ENCODE results near the gene APOF.

The APOF gene

GRCh38 chr12:56387152-56387736, 24.6 kb upstream of the APOF start (continued):
- TF ChIP-seq ZNF514 (tag by site-specific recombination; IDR thresholded peaks at IDR 0.05) (no peak), IKZF3 (tag by site-specific recombination; IDR thresholded peaks at IDR 0.05) (no peak), ZNF426 (tag by site-specific recombination; IDR thresholded peaks at IDR 0.05) (no peak), ZNF148 (tag by site-specific recombination; IDR thresholded peaks at IDR 0.05; ENCODE audit: borderline replicate concordance) (no peak), ZNF292 (tag by site-specific recombination; IDR thresholded peaks at IDR 0.05; ENCODE audit: borderline replicate concordance, low read depth) (no peak), BCL6B (tag by site-specific recombination; IDR thresholded peaks at IDR 0.05) (no peak), ZNF37A (tag by site-specific recombination; IDR thresholded peaks at IDR 0.05) (no peak), GLI4 (tag by site-specific recombination; IDR thresholded peaks at IDR 0.05) (no peak), ZNF214 (tag by site-specific recombination; IDR thresholded peaks at IDR 0.05; ENCODE audit: borderline replicate concordance) (no peak), ZNF585B (tag by site-specific recombination; IDR thresholded peaks at IDR 0.05) (no peak), YY1 (tag by site-specific recombination; IDR thresholded peaks at IDR 0.05) (no peak), ZNF398 (tag by site-specific recombination; IDR thresholded peaks at IDR 0.05) (0 out of 2 replicates have a peak, but pooled peaks have one; percentile 25), ZNF280C (tag by site-specific recombination; IDR thresholded peaks at IDR 0.05) (no peak), MZF1 (tag by site-specific recombination; IDR thresholded peaks at IDR 0.05; ENCODE audit: borderline replicate concordance) (0 out of 2 replicates have a peak, but pooled peaks have one; percentile 23), ZFHX2 (tag by site-specific recombination; conservative IDR thresholded peaks at IDR 0.05) (0 out of 2 replicates have a peak, but pooled peaks have one; percentile 27), ZNF639 (tag by site-specific recombination; IDR thresholded peaks at IDR 0.05) (no peak), ZNF692 (tag by site-specific recombination; IDR thresholded peaks at IDR 0.05) (no peak), HIC1 (tag by site-specific recombination; IDR thresholded peaks at IDR 0.05) (no peak), PATZ1 (tag by site-specific recombination; IDR thresholded peaks at IDR 0.05) (peak; percentile 22; the same call in 1 of the 2 replicates), ZNF747 (tag by site-specific recombination; IDR thresholded peaks at IDR 0.05) (no peak), ZNF660 (tag by site-specific recombination; IDR thresholded peaks at IDR 0.05) (no peak)
